Neuronal stem cell (in vitro differentiated cells): ENCODE measurements around the gene LRRTM3.

Experiments used
- DNase-seq: peaks from one replicate; pipeline ENCODE4 v3.0.0-alpha.2; 2013; ENCODE audit warnings: low spot score
- H2AFZ ChIP-seq: one replicate; pipeline ENCODE4 v1.6.1; 2013; ENCODE audit warnings: mild to moderate bottlenecking, low read length, inconsistent platforms
- H2AK5ac ChIP-seq: 2 replicates; pipeline ENCODE4 v1.6.1; 2013; ENCODE audit warnings: low read depth, mild to moderate bottlenecking, inconsistent platforms, low read length, moderate library complexity, mixed read lengths
- H2BK120ac ChIP-seq: 2 replicates; pipeline ENCODE4 v1.6.1; 2013; ENCODE audit warnings: low read depth, mild to moderate bottlenecking, inconsistent platforms, low read length, moderate library complexity, mixed read lengths
- H2BK12ac ChIP-seq: one replicate; pipeline ENCODE4 v1.6.1; 2013; ENCODE audit warnings: low read length, inconsistent platforms
- H2BK15ac ChIP-seq: 2 replicates; pipeline ENCODE4 v1.6.1; 2013; ENCODE audit warnings: mild to moderate bottlenecking, low read length, inconsistent platforms, mixed read lengths
- H2BK5ac ChIP-seq: one replicate; pipeline ENCODE4 v1.6.1; 2013; ENCODE audit warnings: inconsistent platforms, mild to moderate bottlenecking, low read length, moderate library complexity
- H3K14ac ChIP-seq: one replicate; pipeline ENCODE4 v1.6.1; 2013; ENCODE audit warnings: low read length, inconsistent platforms
- H3K18ac ChIP-seq: 2 replicates; pipeline ENCODE4 v1.6.1; 2013; ENCODE audit warnings: low read length, inconsistent platforms
- H3K23ac ChIP-seq: 2 replicates; pipeline ENCODE4 v1.6.1; 2013; ENCODE audit warnings: low read depth, mild to moderate bottlenecking, mixed read lengths, low read length, inconsistent platforms; ENCODE audit not compliant: poor library complexity
- H3K27ac ChIP-seq: replicated peaks from 3 replicates; pipeline ENCODE4 v1.5.1; 2013; ENCODE audit warnings: low read length, inconsistent platforms
- H3K27me3 ChIP-seq, 3 experiments: 2 replicates each; pipeline ENCODE4 v1.6.1; 2013; ENCODE audit warnings: low read length in 3 of 3, mild to moderate bottlenecking in 2 of 3, inconsistent platforms in 1 of 3, low read depth in 1 of 3, mixed read lengths in 1 of 3, moderate library complexity in 1 of 3; ENCODE audit not compliant: control insufficient read depth in 3 of 3, insufficient read depth in 3 of 3
- H3K36me3 ChIP-seq, 2 donors: replicated peaks in 1 of 2; 2 replicates each; pipeline ENCODE4 v1.6.1; 2013; ENCODE audit warnings: low read length in 2 of 2; ENCODE audit not compliant: control insufficient read depth in 2 of 2, insufficient read depth in 2 of 2
- H3K4ac ChIP-seq: 2 replicates; pipeline ENCODE4 v1.6.1; 2013; ENCODE audit warnings: inconsistent platforms, mild to moderate bottlenecking, low read length, moderate library complexity
- H3K4me1 ChIP-seq, 2 donors: 1 replicate in 1 of 2; 2 replicates in 1 of 2; pipeline ENCODE4 v1.6.1; 2013; ENCODE audit warnings: low read length in 2 of 2, low read depth in 1 of 2; ENCODE audit not compliant: control insufficient read depth in 2 of 2, insufficient read depth in 1 of 2
- H3K4me2 ChIP-seq: one replicate; pipeline ENCODE4 v1.6.1; 2013; ENCODE audit warnings: mild to moderate bottlenecking, low read length, inconsistent platforms; ENCODE audit not compliant: insufficient read depth, poor library complexity, severe bottlenecking
- H3K4me3 ChIP-seq, 2 donors: 2 replicates each; pipeline ENCODE4 v1.5.1; 2013; ENCODE audit warnings: low read length in 2 of 2, mild to moderate bottlenecking in 2 of 2, inconsistent platforms in 1 of 2, moderate library complexity in 1 of 2
- H3K79me1 ChIP-seq: one replicate; pipeline ENCODE4 v1.6.1; 2013; ENCODE audit warnings: low read depth, mild to moderate bottlenecking, inconsistent platforms, low read length, moderate library complexity
- H3K9ac ChIP-seq: one replicate; pipeline ENCODE4 v1.6.1; 2013; ENCODE audit warnings: mild to moderate bottlenecking, low read depth, low read length, inconsistent platforms; ENCODE audit not compliant: poor library complexity
- H3K9me3 ChIP-seq, 2 donors: replicated peaks in 1 of 2; 2 replicates each; pipeline versions ENCODE3 to v1.6.1; 2013; ENCODE audit warnings: low read length in 2 of 2, mild to moderate bottlenecking in 2 of 2, inconsistent platforms in 1 of 2, low read depth in 1 of 2, mixed read lengths in 1 of 2, moderate library complexity in 1 of 2; ENCODE audit not compliant: control insufficient read depth in 2 of 2, insufficient read depth in 1 of 2
- H4K8ac ChIP-seq: one replicate; pipeline ENCODE4 v1.6.1; 2013; ENCODE audit warnings: low read depth, mild to moderate bottlenecking, inconsistent platforms, low read length, moderate library complexity
- H4K91ac ChIP-seq: one replicate; pipeline ENCODE4 v1.6.1; 2013; ENCODE audit warnings: low read length, low read depth, mild to moderate bottlenecking, inconsistent platforms; ENCODE audit not compliant: poor library complexity
- WGBS, 2 donors: extraction: QIAGEN DNeasy Blood & Tissue Kit; methylation state at CpG; one replicate each; pipeline ENCODE4 v1.1.7; 2013; ENCODE audit warnings: missing lambda C conversion rate in 2 of 2, mixed read lengths in 1 of 2; ENCODE audit not compliant: insufficient read length in 2 of 2, insufficient replicate concordance in 1 of 2; ENCODE audit errors: extremely low coverage in 2 of 2; 5-methylcytosine and 5-hydroxymethylcytosine counted together

LRRTM3 gene

DNA sequence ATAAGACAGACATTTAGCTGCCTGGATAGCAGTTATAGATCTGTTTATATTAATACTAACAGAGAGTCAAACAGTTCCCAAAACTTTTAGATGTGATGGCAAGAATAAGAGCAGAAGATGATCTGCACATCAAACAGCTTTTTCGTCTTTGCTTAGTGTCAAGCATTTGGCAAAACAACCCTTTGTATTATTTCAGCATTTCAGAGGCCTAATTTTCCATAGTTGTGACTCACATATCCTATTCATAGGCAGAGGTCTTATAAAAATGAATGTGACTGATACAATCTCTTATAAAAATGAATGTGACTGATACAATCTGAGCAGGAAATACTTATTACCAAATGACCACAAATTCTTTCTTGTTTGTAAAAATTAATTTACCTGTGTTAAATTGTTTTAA is 71.2 kb downstream of the LRRTM3 start:
- no peak overlapping the region for H3K14ac ChIP-seq
- no peak overlapping the region for H3K4ac ChIP-seq
- no peaks in the 10 kb centered on the region for H3K79me1 ChIP-seq
- H3K36me3 ChIP-seq: no peaks in the 10 kb centered on the region
- H3K23ac ChIP-seq: no peak overlapping the region
- H2AFZ ChIP-seq: no peak overlapping the region
- H2BK12ac ChIP-seq: no peak overlapping the region
- H2BK120ac ChIP-seq: no peak overlapping the region
- H2AK5ac ChIP-seq: no peak overlapping the region
- peaks cover 0 to 9% of the 10 kb centered on the region in 2 donors for H3K9me3 ChIP-seq
- no CpG with 5 or more reads among the region's 1 CpG for WGBS, 2 donors
- no peak overlapping the region for H2BK15ac ChIP-seq
- no peak overlapping the region for H2BK5ac ChIP-seq
- no peak overlapping the region for H3K4me2 ChIP-seq
- H3K27ac ChIP-seq: no peak overlapping the region
- H3K27me3 ChIP-seq: no peaks in the 10 kb centered on the region
- no peak for DNase-seq
- no peak overlapping the region for H3K9ac ChIP-seq
- H3K4me1 ChIP-seq: no peaks in the 10 kb centered on the region
- H4K8ac ChIP-seq: no peak overlapping the region
- no peak overlapping the region for H3K18ac ChIP-seq
- no peak overlapping the region for H3K4me3 ChIP-seq
- H4K91ac ChIP-seq: no peak overlapping the region

DNA sequence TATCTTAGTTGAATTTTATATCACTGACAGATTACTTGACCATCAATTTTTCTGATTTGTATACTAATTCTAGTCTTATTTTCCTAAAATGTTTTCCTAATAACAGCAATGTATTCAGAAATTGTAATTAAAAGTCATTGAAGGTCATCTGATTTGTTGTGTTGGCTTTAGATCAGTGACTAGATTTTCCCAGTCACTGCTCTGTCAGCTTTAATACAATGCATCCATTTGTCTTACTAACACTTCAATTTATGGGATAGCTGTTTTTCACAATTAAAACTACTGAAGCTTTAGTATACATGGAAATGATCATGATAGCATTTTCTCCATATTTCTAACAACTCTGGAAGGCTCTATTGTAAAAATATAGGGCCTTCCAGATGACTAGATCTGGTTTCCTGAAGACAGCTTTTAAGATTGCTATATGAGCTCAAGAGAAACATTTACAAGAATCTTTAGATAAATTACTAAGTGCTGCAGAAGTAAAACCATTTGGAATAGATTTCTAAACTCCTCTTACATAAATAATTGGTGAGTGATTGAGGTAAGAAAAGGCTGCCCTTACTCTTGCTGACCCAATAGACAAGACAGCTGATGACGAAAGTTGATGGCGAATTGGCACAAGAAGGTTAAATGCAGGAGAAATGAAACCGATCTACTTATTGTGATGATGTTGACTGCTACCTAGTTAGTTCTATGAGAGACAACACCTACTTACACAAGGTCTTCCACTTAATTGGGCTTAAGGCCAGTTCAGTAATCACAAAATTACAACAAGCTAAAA is 74.1 kb downstream of the LRRTM3 start:
- H4K91ac ChIP-seq: no peak overlapping the region
- no peaks in the 10 kb centered on the region for H3K79me1 ChIP-seq
- no peak overlapping the region for H3K9ac ChIP-seq
- H3K36me3 ChIP-seq: no peaks in the 10 kb centered on the region
- no peaks in the 10 kb centered on the region for H3K27me3 ChIP-seq
- no peak overlapping the region for H2AFZ ChIP-seq
- no peak overlapping the region for H3K27ac ChIP-seq
- no peak overlapping the region for H4K8ac ChIP-seq
- no peak overlapping the region for H3K4me3 ChIP-seq
- no peaks in the 10 kb centered on the region for H3K4me1 ChIP-seq
- H3K23ac ChIP-seq: no peak overlapping the region
- H3K4me2 ChIP-seq: no peak overlapping the region
- no CpG with 5 or more reads among the region's 3 CpGs for WGBS, 2 donors
- H2BK120ac ChIP-seq: no peak overlapping the region
- H3K14ac ChIP-seq: no peak overlapping the region
- no peak overlapping the region for H3K4ac ChIP-seq
- H3K18ac ChIP-seq: no peak overlapping the region
- no peak for DNase-seq
- H3K9me3 ChIP-seq: no peaks in the 10 kb centered on the region
- no peak overlapping the region for H2BK5ac ChIP-seq
- H2AK5ac ChIP-seq: no peak overlapping the region
- H2BK15ac ChIP-seq: no peak overlapping the region
- no peak overlapping the region for H2BK12ac ChIP-seq

DNA sequence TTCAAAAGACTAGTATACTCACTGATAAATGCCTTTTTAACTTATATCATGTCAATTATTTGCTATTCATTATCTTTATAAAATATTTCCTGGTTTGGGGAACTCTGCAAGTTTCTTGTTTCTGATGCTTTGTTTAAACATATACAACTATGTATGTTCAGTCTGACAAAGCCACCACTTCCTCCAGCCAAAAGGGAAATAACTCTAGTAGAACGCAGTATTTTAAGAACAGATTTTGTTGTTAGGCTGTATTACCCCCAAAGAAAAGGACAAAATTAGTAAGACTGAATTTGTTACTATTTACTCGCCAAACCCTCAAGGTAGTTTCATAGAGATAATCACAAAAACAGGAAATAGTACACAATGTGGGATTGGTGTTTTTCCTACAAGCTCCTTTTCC is 78.9 kb downstream of the LRRTM3 start:
- Histone ChIP-seq H3K36me3 (no peaks in the 10 kb centered on the region), H3K27ac (no peak overlapping the region), H3K9ac (no peak overlapping the region), H3K27me3 (no peaks in the 10 kb centered on the region), H2BK5ac (no peak overlapping the region), H3K4me2 (no peak overlapping the region), H2BK120ac (no peak overlapping the region), H2BK15ac (no peak overlapping the region), H2BK12ac (no peak overlapping the region), H3K23ac (no peak overlapping the region), H2AFZ (no peak overlapping the region), H3K14ac (no peak overlapping the region), H4K91ac (no peak overlapping the region), H3K79me1 (no peaks in the 10 kb centered on the region), H3K9me3 (peaks cover 0 to 4% of the 10 kb centered on the region in 2 donors), H3K18ac (no peak overlapping the region), H3K4me3 (no peak overlapping the region), H3K4me1 (no peaks in the 10 kb centered on the region), H3K4ac (no peak overlapping the region), H4K8ac (no peak overlapping the region), H2AK5ac (no peak overlapping the region)
- no CpG with 5 or more reads among the region's 2 CpGs for WGBS, 2 donors
- DNase-seq: no peak

DNA sequence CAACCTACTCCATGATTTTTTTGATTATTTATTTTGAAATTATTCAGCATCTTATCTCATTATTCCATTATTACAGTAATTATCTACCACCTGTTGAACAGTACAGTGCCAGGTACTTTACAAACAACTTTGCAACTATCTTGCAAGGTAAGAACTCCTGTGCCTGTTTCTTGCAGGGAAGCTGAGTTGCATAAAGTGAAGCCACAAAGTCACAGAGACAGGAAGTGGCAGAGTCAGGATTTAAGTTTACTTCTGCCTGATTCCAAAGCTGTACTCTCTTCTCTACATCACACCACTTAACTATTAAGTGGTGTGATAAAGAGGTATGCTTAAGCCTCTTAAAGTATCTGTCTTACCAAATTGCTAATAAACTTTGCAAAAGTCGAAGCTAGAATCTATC is 80.1 kb downstream of the LRRTM3 start:
- Histone ChIP-seq H4K8ac (no peak overlapping the region), H3K79me1 (no peaks in the 10 kb centered on the region), H3K27me3 (no peaks in the 10 kb centered on the region), H3K9me3 (peaks cover 0 to 4% of the 10 kb centered on the region in 2 donors), H3K4ac (no peak overlapping the region), H2AK5ac (no peak overlapping the region), H3K4me2 (no peak overlapping the region), H3K18ac (no peak overlapping the region), H2BK120ac (no peak overlapping the region), H3K4me1 (no peaks in the 10 kb centered on the region), H2BK12ac (no peak overlapping the region), H3K27ac (no peak overlapping the region), H2AFZ (peak overlapping the region; percentile 68), H4K91ac (no peak overlapping the region), H3K14ac (no peak overlapping the region), H3K23ac (no peak overlapping the region), H2BK15ac (no peak overlapping the region), H3K36me3 (no peaks in the 10 kb centered on the region), H2BK5ac (no peak overlapping the region), H3K9ac (no peak overlapping the region), H3K4me3 (no peak overlapping the region)
- no peak for DNase-seq
- no CpG with 5 or more reads among the region's 1 CpG for WGBS, 2 donors
